CD4-positive, alpha-beta T cell treated with Interleukin-6 for 4 hours (primary cell): Measurements from ENCODE around the gene LRG1.
A peak's percentile ranks its signal among the peaks of the same experiment; 100 is the strongest.
"Not testable (repeated sequence)": the region's sequence is repeated elsewhere in the genome, so short reads cannot be mapped to it uniquely, and the experiment has no call there.

ENCODE experiments used
- DNase-seq: peaks from one replicate; pipeline ENCODE4 v3.0.0-alpha.2; 2020; ENCODE audit warnings: mixed read lengths

LRG1 gene

GRCh38 chr19:4575267-4576015 is 35.6 kb upstream of the LRG1 start:
- no peak for DNase-seq

GRCh38 chr19:4573682-4574081 is 33.8 kb upstream of the LRG1 start:
- no peak for DNase-seq

- DNase-seq: no peak
Observed at GRCh38 chr19:4571305-4571917, 31.6 kb upstream of the LRG1 start.

GRCh38 chr19:4570916-4571304 is 31.1 kb upstream of the LRG1 start:
- DNase-seq: no peak

- DNase-seq: no peak
Observed at GRCh38 chr19:4570402-4570801, 30.6 kb upstream of the LRG1 start.

GRCh38 chr19:4568886-4569285 is 29.1 kb upstream of the LRG1 start:
- no peak for DNase-seq

GRCh38 chr19:4567584-4568071 is 27.8 kb upstream of the LRG1 start:
- peak; percentile 64 for DNase-seq

- DNase-seq: no peak
Observed at GRCh38 chr19:4566402-4567051, 26.7 kb upstream of the LRG1 start.

- DNase-seq: not testable (repeated sequence)
Observed at GRCh38 chr19:4563562-4563961, 23.7 kb upstream of the LRG1 start.

GRCh38 chr19:4562085-4562484 is 22.2 kb upstream of the LRG1 start:
- not testable (repeated sequence) for DNase-seq

- no peak for DNase-seq
Observed at GRCh38 chr19:4559569-4559968, 19.7 kb upstream of the LRG1 start, which contains the start of gene SEMA6B. Gene SEMA6B (minus strand): TSS chr19:4559684. CDS start chr19:4558457, 1,227 bp downstream.

- peak; percentile 45 for DNase-seq
Observed at GRCh38 chr19:4557971-4558941, 18.4 kb upstream of the LRG1 start.

- DNase-seq: peak; percentile 24
Observed at GRCh38 chr19:4557144-4557970, 17.5 kb upstream of the LRG1 start.

GRCh38 chr19:4556597-4557127 is 16.8 kb upstream of the LRG1 start:
- no peak for DNase-seq

GRCh38 chr19:4555657-4556561 is 16.1 kb upstream of the LRG1 start:
- no peak for DNase-seq

- DNase-seq: no peak
Observed at GRCh38 chr19:4554717-4555116, 14.9 kb upstream of the LRG1 start.

GRCh38 chr19:4553775-4554174 is 13.9 kb upstream of the LRG1 start:
- no peak for DNase-seq

- no peak for DNase-seq
Observed at GRCh38 chr19:4553092-4553695, 13.4 kb upstream of the LRG1 start.

- no peak for DNase-seq
Observed at GRCh38 chr19:4552525-4552819, 12.6 kb upstream of the LRG1 start.

GRCh38 chr19:4550479-4551050 is 10.7 kb upstream of the LRG1 start:
- no peak for DNase-seq
